Bronchial epithelial cell (primary cell): ENCODE data around the gene HLA-A. TPM values are rescaled to one million over a fixed set of nuclear protein-coding genes. Genes with fewer than 3 reads are reported as not detected.
"Not testable (repeated sequence)": the region's sequence is repeated elsewhere in the genome, so short reads cannot be mapped to it uniquely, and the experiment has no call there.

Experiments used
- DNase-seq: peaks from one replicate; pipeline ENCODE4 v3.0.0-alpha.2; 2010; ENCODE audit warnings: low read depth
- FAIRE-seq: peaks from 2 replicates; lab custom pipeline; 2011; peaks lifted over from hg19 to GRCh38; lab: Jason Lieb, UNC
- H3K27me3 ChIP-seq: 2 replicates; pipeline ENCODE4 v1.5.1; 2011; ENCODE audit warnings: low read length; ENCODE audit not compliant: control insufficient read depth, insufficient read depth
- H3K36me3 ChIP-seq: 2 replicates; pipeline ENCODE4 v1.5.1; 2011; ENCODE audit warnings: low read length; ENCODE audit not compliant: control insufficient read depth, insufficient read depth
- H3K4me3 ChIP-seq: 2 replicates; pipeline ENCODE4 v1.5.1; 2011; ENCODE audit warnings: mild to moderate bottlenecking, low read depth, low read length, control low read depth
- CTCF ChIP-seq: IDR thresholded peaks from 2 replicates; pipeline ENCODE4 v1.5.1; 2011; ENCODE audit warnings: mild to moderate bottlenecking, moderate library complexity, low read length, control low read depth, inconsistent platforms; ENCODE audit not compliant: insufficient read depth, severe bottlenecking
- total RNA-seq: library from RNA; depleted of rRNA; stranded (reverse); fragments of >200 nt; gene quantifications from 2 replicates; pipeline ENCODE4 v1.2.1, GENCODE V29; 2014

The HLA-A gene
- total RNA-seq, 1 donor from 2014 or later = 707 TPM

GRCh38 chr6:29958046-29958445, 15.7 kb downstream of the HLA-A start:
- TF ChIP-seq CTCF = no peak
- FAIRE-seq = no peak
- DNase-seq = no peak

GRCh38 chr6:29958921-29959320, 16.6 kb downstream of the HLA-A start:
- DNase-seq (no peak), FAIRE-seq (no peak)
- Histone ChIP-seq H3K27me3 (no peaks in the 10 kb centered on the region), H3K4me3 (no peak overlapping the region), H3K36me3 (no peaks in the 10 kb centered on the region)
- no peak for TF ChIP-seq CTCF

More at GRCh38 chr6:29958046-29958445, 15.7 kb downstream of the HLA-A start:
- H3K36me3 ChIP-seq = no peaks in the 10 kb centered on the region
- H3K4me3 ChIP-seq = no peak overlapping the region
- no peaks in the 10 kb centered on the region for H3K27me3 ChIP-seq

- Histone ChIP-seq H3K36me3 (no peaks in the 10 kb centered on the region), H3K4me3 (no peak overlapping the region), H3K27me3 (no peaks in the 10 kb centered on the region)
- DNase-seq (no peak), FAIRE-seq (no peak)
- TF ChIP-seq CTCF = no peak
These were observed 17.1 kb downstream of the HLA-A start for GRCh38 chr6:29959467-29959866.

GRCh38 chr6:29961966-29962365, 19.6 kb downstream of the HLA-A start:
- no peak for TF ChIP-seq CTCF

GRCh38 chr6:29963697-29964096, 21.4 kb downstream of the HLA-A start:
- H3K27me3 ChIP-seq, DNase-seq, H3K4me3 ChIP-seq, H3K36me3 ChIP-seq, FAIRE-seq: not testable (repeated sequence)

More at GRCh38 chr6:29961966-29962365, 19.6 kb downstream of the HLA-A start:
- no peak for DNase-seq
- Histone ChIP-seq H3K36me3 (no peaks in the 10 kb centered on the region), H3K27me3 (no peaks in the 10 kb centered on the region), H3K4me3 (no peak overlapping the region)
- no peak for FAIRE-seq

- Histone ChIP-seq H3K27me3 (no peaks in the 10 kb centered on the region), H3K36me3 (no peaks in the 10 kb centered on the region), H3K4me3 (no peak overlapping the region)
- no peak for DNase-seq
- TF ChIP-seq CTCF = no peak
- no peak for FAIRE-seq
These were observed 22.2 kb downstream of the HLA-A start for GRCh38 chr6:29964518-29964886.
